Activated naive CD8-positive, alpha-beta T cell treated with anti-CD3 and anti-CD28 coated beads, Interleukin-2, amount 50 U/mL, for 24 hours (primary cell): ENCODE results near the gene RBM3.
"Not testable (repeated sequence)": the region's sequence is repeated elsewhere in the genome, so short reads cannot be mapped to it uniquely, and the experiment has no call there.

Experiments
- ATAC-seq: fragments of 150-1000 bp; cut with Tn5 transposase; one replicate; pipeline ENCODE4 v1.10.0; 2021
- DNase-seq: peaks from one replicate; pipeline ENCODE4 v3.0.0; 2021
- H3K27ac Mint-ChIP-seq: one replicate; pipeline ENCODE4 v1.8.0; 2021; ENCODE audit warnings: mild to moderate bottlenecking, mixed read lengths
- H3K27me3 Mint-ChIP-seq: one replicate; pipeline ENCODE4 v1.8.0; 2021; ENCODE audit warnings: mixed read lengths
- H3K36me3 Mint-ChIP-seq: one replicate; pipeline ENCODE4 v1.8.0; 2021; ENCODE audit warnings: low read depth, mixed read lengths
- H3K4me1 Mint-ChIP-seq: one replicate; pipeline ENCODE4 v1.8.0; 2021; ENCODE audit warnings: mixed read lengths
- H3K4me3 Mint-ChIP-seq: one replicate; pipeline ENCODE4 v1.8.0; 2021; ENCODE audit warnings: mild to moderate bottlenecking, moderate library complexity, mixed read lengths
- H3K9me3 Mint-ChIP-seq: one replicate; pipeline ENCODE4 v1.8.0; 2021; ENCODE audit warnings: mixed read lengths

The RBM3 gene

GRCh38 chrX:48574270-48575266, at the start of gene RBM3:
Gene RBM3 (plus strand): TSS chrX:48574484. CDS start chrX:48575181, 697 bp downstream.
- DNase-seq (peak; percentile 85), ATAC-seq (peak; percentile 93)
- H3K9me3 Mint-ChIP-seq: no peaks in the 10 kb centered on the region
- peaks cover 29% of the 10 kb centered on the region for H3K4me1 Mint-ChIP-seq
- H3K27me3 Mint-ChIP-seq: no peaks in the 10 kb centered on the region
- H3K36me3 Mint-ChIP-seq: peaks cover 43% of the 10 kb centered on the region
- peak within 1 kb of the TSS; percentile 100 for H3K27ac Mint-ChIP-seq
- peak within 1 kb of the TSS; percentile 97 for H3K4me3 Mint-ChIP-seq

- peaks cover 23% of the 10 kb centered on the region for H3K4me1 Mint-ChIP-seq
- DNase-seq, H3K27me3 Mint-ChIP-seq, H3K4me3 Mint-ChIP-seq, ATAC-seq, H3K9me3 Mint-ChIP-seq, H3K27ac Mint-ChIP-seq: not testable (repeated sequence)
- peaks cover 30% of the 10 kb centered on the region for H3K36me3 Mint-ChIP-seq
These were observed 48.4 kb upstream of the RBM3 start for GRCh38 chrX:48525853-48526252.

- Mint-ChIP-seq H3K27ac (no peak overlapping the region), H3K9me3 (no peaks in the 10 kb centered on the region), H3K4me3 (no peak overlapping the region), H3K36me3 (peaks cover 22% of the 10 kb centered on the region), H3K27me3 (no peaks in the 10 kb centered on the region), H3K4me1 (peaks cover 16% of the 10 kb centered on the region)
- ATAC-seq (no peak), DNase-seq (no peak)
These were observed 43.5 kb upstream of the RBM3 start for GRCh38 chrX:48530736-48531135.

- Mint-ChIP-seq H3K4me3 (no peak overlapping the region), H3K27me3 (no peaks in the 10 kb centered on the region), H3K36me3 (peaks cover 16% of the 10 kb centered on the region), H3K4me1 (peaks cover 10% of the 10 kb centered on the region), H3K27ac (peak overlapping the region; percentile 78), H3K9me3 (no peaks in the 10 kb centered on the region)
- DNase-seq (no peak), ATAC-seq (peak; percentile 59)
These were observed 42.8 kb upstream of the RBM3 start for GRCh38 chrX:48531358-48531959.

GRCh38 chrX:48532161-48532560, 42.1 kb upstream of the RBM3 start:
- no peaks in the 10 kb centered on the region for H3K9me3 Mint-ChIP-seq
- peaks cover 8% of the 10 kb centered on the region for H3K4me1 Mint-ChIP-seq
- H3K4me3 Mint-ChIP-seq: no peak overlapping the region
- DNase-seq: no peak
- H3K27ac Mint-ChIP-seq: peak overlapping the region; percentile 78
- ATAC-seq: no peak
- peaks cover 12% of the 10 kb centered on the region for H3K36me3 Mint-ChIP-seq
- no peaks in the 10 kb centered on the region for H3K27me3 Mint-ChIP-seq

- Mint-ChIP-seq H3K27me3 (no peaks in the 10 kb centered on the region), H3K36me3 (peaks cover 8% of the 10 kb centered on the region), H3K9me3 (no peaks in the 10 kb centered on the region), H3K4me1 (peaks cover 8% of the 10 kb centered on the region), H3K4me3 (no peak overlapping the region), H3K27ac (no peak overlapping the region)
- DNase-seq: no peak
- ATAC-seq: peak; percentile 20
These were observed 41.1 kb upstream of the RBM3 start for GRCh38 chrX:48533165-48533564.

- DNase-seq (no peak), ATAC-seq (no peak)
- Mint-ChIP-seq H3K4me3 (peak overlapping the region; percentile 95), H3K4me1 (peaks cover 20% of the 10 kb centered on the region), H3K36me3 (peaks cover 4% of the 10 kb centered on the region), H3K27ac (peak overlapping the region; percentile 96), H3K9me3 (no peaks in the 10 kb centered on the region), H3K27me3 (no peaks in the 10 kb centered on the region)
These were observed 35.5 kb upstream of the RBM3 start for GRCh38 chrX:48538641-48539344.

GRCh38 chrX:48539345-48540027, 34.8 kb upstream of the RBM3 start, which contains the start of gene TBC1D25:
Gene TBC1D25 (plus strand): TSS chrX:48539714. CDS start chrX:48539798, 84 bp downstream.
- Mint-ChIP-seq H3K4me3 (peak within 1 kb of the TSS; percentile 95), H3K27ac (peak within 1 kb of the TSS; percentile 96), H3K36me3 (peaks cover 5% of the 10 kb centered on the region), H3K9me3 (no peaks in the 10 kb centered on the region), H3K27me3 (no peaks in the 10 kb centered on the region), H3K4me1 (peaks cover 20% of the 10 kb centered on the region)
- ATAC-seq: peak; percentile 88
- peak; percentile 95 for DNase-seq

- H3K9me3 Mint-ChIP-seq: no peaks in the 10 kb centered on the region
- DNase-seq (peak; percentile 52), ATAC-seq (peak; percentile 55)
- peaks cover 5% of the 10 kb centered on the region for H3K36me3 Mint-ChIP-seq
- peak overlapping the region; percentile 95 for H3K4me3 Mint-ChIP-seq
- H3K27me3 Mint-ChIP-seq: no peaks in the 10 kb centered on the region
- H3K27ac Mint-ChIP-seq: peak overlapping the region; percentile 96
- peaks cover 20% of the 10 kb centered on the region for H3K4me1 Mint-ChIP-seq
These were observed 34.3 kb upstream of the RBM3 start for GRCh38 chrX:48540028-48540375.

GRCh38 chrX:48540480-48540879, 33.8 kb upstream of the RBM3 start:
- Mint-ChIP-seq H3K27me3 (no peaks in the 10 kb centered on the region), H3K9me3 (no peaks in the 10 kb centered on the region), H3K36me3 (peaks cover 5% of the 10 kb centered on the region), H3K4me1 (peaks cover 20% of the 10 kb centered on the region), H3K27ac (peak overlapping the region; percentile 96), H3K4me3 (peak overlapping the region; percentile 95)
- ATAC-seq: no peak
- no peak for DNase-seq

GRCh38 chrX:48541140-48541814, 33.0 kb upstream of the RBM3 start:
- no peak for ATAC-seq
- H3K4me1 Mint-ChIP-seq: peaks cover 20% of the 10 kb centered on the region
- no peak for DNase-seq
- H3K4me3 Mint-ChIP-seq: peak overlapping the region; percentile 95
- peaks cover 6% of the 10 kb centered on the region for H3K36me3 Mint-ChIP-seq
- no peaks in the 10 kb centered on the region for H3K9me3 Mint-ChIP-seq
- H3K27ac Mint-ChIP-seq: peak overlapping the region; percentile 96
- no peaks in the 10 kb centered on the region for H3K27me3 Mint-ChIP-seq

- H3K9me3 Mint-ChIP-seq: no peaks in the 10 kb centered on the region
- no peak overlapping the region for H3K27ac Mint-ChIP-seq
- no peaks in the 10 kb centered on the region for H3K27me3 Mint-ChIP-seq
- ATAC-seq: no peak
- H3K4me3 Mint-ChIP-seq: no peak overlapping the region
- H3K36me3 Mint-ChIP-seq: peaks cover 10% of the 10 kb centered on the region
- DNase-seq: no peak
- no peaks in the 10 kb centered on the region for H3K4me1 Mint-ChIP-seq
These were observed 25.4 kb upstream of the RBM3 start for GRCh38 chrX:48548871-48549270.

- not testable (repeated sequence) for H3K27ac Mint-ChIP-seq, H3K27me3 Mint-ChIP-seq, H3K4me1 Mint-ChIP-seq, ATAC-seq, H3K9me3 Mint-ChIP-seq, DNase-seq, H3K4me3 Mint-ChIP-seq
- H3K36me3 Mint-ChIP-seq: peaks cover 14% of the 10 kb centered on the region
These were observed 18.5 kb upstream of the RBM3 start for GRCh38 chrX:48555731-48556325.
